SK-N-SH (cell line): ENCODE data around the gene SVOP. TPM values are rescaled to one million over a fixed set of nuclear protein-coding genes. Genes with fewer than 3 reads are reported as not detected.

Experiments used
- CTCF ChIA-PET: fragments of 300-600, 350-600 bp; formaldehyde crosslinking; extraction: SDS; loops from one replicate; lab custom pipeline; 2021; lab: Yijun Ruan, JAX
- POLR2A ChIA-PET: fragments of 350-600 bp; sonication (Branson Sonifier 250); formaldehyde crosslinking; extraction: SDS; loops from one replicate; lab custom pipeline; 2020; ENCODE audit warnings: antibody characterized with exemption, inconsistent platforms; lab: Yijun Ruan, JAX
- DNase-seq: peaks from one replicate; pipeline ENCODE4 v3.0.0; 2012
- H2AFZ ChIP-seq: fragments of 200-600 bp; sonication (generic); 2 replicates; pipeline ENCODE4 v1.8.1; 2016; ENCODE audit warnings: antibody characterized with exemption, mild to moderate bottlenecking, low read depth
- H3F3A ChIP-seq: fragments of 200-600 bp; sonication (generic); replicated peaks from 2 replicates; pipeline ENCODE3; 2016; ENCODE audit warnings: antibody characterized with exemption, mild to moderate bottlenecking; ENCODE audit not compliant: insufficient read depth
- H3K27ac ChIP-seq, 2 experiments: fragments of 200-500 bp in 1 of 2; fragments of 200-600 bp in 1 of 2; sonication (Bioruptor generic) in 1 of 2; sonication (generic), shearing (Covaris generic) in 1 of 2; 2 replicates each; pipeline versions ENCODE4 v1.5.1 to v1.6.1; 2014 to 2016; ENCODE audit warnings: low read depth in 2 of 2, inconsistent platforms in 1 of 2, low read length in 1 of 2, mild to moderate bottlenecking in 1 of 2, mixed read lengths in 1 of 2
- H3K27me3 ChIP-seq: fragments of 200-600 bp; sonication (generic), shearing (Covaris generic); 2 replicates; pipeline ENCODE4 v1.6.1; 2016; ENCODE audit warnings: mixed run types; ENCODE audit not compliant: insufficient read depth
- H3K36me3 ChIP-seq, 2 experiments: fragments of 200-500 bp in 1 of 2; fragments of 200-600 bp in 1 of 2; sonication (Bioruptor generic) in 1 of 2; sonication (generic) in 1 of 2; replicated peaks in 1 of 2; 2 replicates each; pipeline versions ENCODE3 to v1.5.1; 2014 to 2016; ENCODE audit warnings: low read length in 1 of 2, mild to moderate bottlenecking in 1 of 2; ENCODE audit not compliant: insufficient read depth in 2 of 2, control insufficient read depth in 1 of 2
- H3K4me1 ChIP-seq, 2 experiments: fragments of 200-500 bp in 1 of 2; fragments of 200-600 bp in 1 of 2; sonication (Bioruptor generic) in 1 of 2; sonication (generic), shearing (Covaris generic) in 1 of 2; 2 replicates each; pipeline versions ENCODE4 v1.5.1 to v1.6.1; 2014 to 2016; ENCODE audit warnings: low read depth in 1 of 2, low read length in 1 of 2, mixed run types in 1 of 2; ENCODE audit not compliant: insufficient read depth in 2 of 2, control insufficient read depth in 1 of 2
- H3K4me2 ChIP-seq: fragments of 200-600 bp; sonication (generic), shearing (Covaris generic); 2 replicates; pipeline ENCODE4 v1.6.1; 2017; ENCODE audit warnings: mixed run types
- H3K4me3 ChIP-seq, 2 experiments: fragments of 200-500 bp in 1 of 2; fragments of 200-600 bp in 1 of 2; sonication (Bioruptor generic) in 1 of 2; sonication (generic), shearing (Covaris generic) in 1 of 2; 2 replicates each; pipeline versions ENCODE4 v1.5.1 to v1.8.1; 2014 to 2016; ENCODE audit warnings: low read depth in 2 of 2, inconsistent platforms in 1 of 2, low read length in 1 of 2, mild to moderate bottlenecking in 1 of 2, mixed read lengths in 1 of 2, moderate library complexity in 1 of 2
- H3K79me2 ChIP-seq: fragments of 200-600 bp; sonication (generic); 2 replicates; pipeline ENCODE4 v1.8.1; 2017; ENCODE audit warnings: mild to moderate bottlenecking; ENCODE audit not compliant: insufficient read depth
- H3K9ac ChIP-seq: fragments of 200-600 bp; sonication (generic); 2 replicates; pipeline ENCODE4 v1.6.1; 2017; ENCODE audit warnings: mixed run types
- H3K9me2 ChIP-seq: fragments of 200-600 bp; sonication (generic); 2 replicates; pipeline ENCODE4 v1.6.1; 2017; ENCODE audit warnings: mixed run types
- H3K9me3 ChIP-seq: fragments of 200-600 bp; sonication (generic); 2 replicates; pipeline ENCODE4 v1.6.1; 2017; ENCODE audit warnings: mixed run types, mild to moderate bottlenecking, moderate library complexity
- H4K20me1 ChIP-seq: fragments of 200-600 bp; sonication (generic); 2 replicates; pipeline ENCODE4 v1.6.1; 2017; ENCODE audit warnings: mild to moderate bottlenecking, mixed run types; ENCODE audit not compliant: insufficient read depth
- EZH2phosphoT487 ChIP-seq: fragments of 200-600 bp; sonication (generic); IDR thresholded peaks from 2 replicates; pipeline ENCODE4 v1.6.1; 2017; ENCODE audit warnings: low read depth, mixed run types, mild to moderate bottlenecking, antibody characterized with exemption, moderate library complexity, borderline replicate concordance
- FOXM1 ChIP-seq: IDR thresholded peaks from 2 replicates; pipeline ENCODE4 v1.4.0; 2012; ENCODE audit warnings: low read depth, mild to moderate bottlenecking
- GABPA ChIP-seq: IDR thresholded peaks from 2 replicates; pipeline ENCODE4 v1.4.0; 2012; ENCODE audit warnings: low read depth, mild to moderate bottlenecking
- GATA2 ChIP-seq: sonication (generic); formaldehyde crosslinking; IDR thresholded peaks from 2 replicates; pipeline ENCODE4 v1.5.0; 2020; ENCODE audit warnings: mild to moderate bottlenecking, missing genetic modification reagents
- MEF2A ChIP-seq: IDR thresholded peaks from 2 replicates; pipeline ENCODE4 v1.4.0; 2012; ENCODE audit warnings: low read depth, borderline replicate concordance
- NFIC ChIP-seq: IDR thresholded peaks from 2 replicates; pipeline ENCODE4 v1.4.0; 2012; ENCODE audit warnings: borderline replicate concordance
- NRF1 ChIP-seq: IDR thresholded peaks from 2 replicates; pipeline ENCODE4 v1.6.1; 2012; ENCODE audit warnings: low read depth, mild to moderate bottlenecking, low read length
- POLR2AphosphoS5 ChIP-seq: IDR thresholded peaks from 2 replicates; pipeline ENCODE4 v1.6.1; 2012; ENCODE audit warnings: low read depth, low read length
- RXRA ChIP-seq: IDR thresholded peaks from 2 replicates; pipeline ENCODE4 v1.4.0; 2012; ENCODE audit warnings: low read depth, mild to moderate bottlenecking, borderline replicate concordance
- SIN3A ChIP-seq: IDR thresholded peaks from 2 replicates; pipeline ENCODE4 v1.6.1; 2012; ENCODE audit warnings: low read depth, mild to moderate bottlenecking, low read length, moderate library complexity, borderline replicate concordance
- SMC3 ChIP-seq: IDR thresholded peaks from 2 replicates; pipeline ENCODE4 v1.6.1; 2012; ENCODE audit warnings: low read depth, low read length, improper control_type of control experiment
- TAF1 ChIP-seq: IDR thresholded peaks from 2 replicates; pipeline ENCODE4 v1.6.1; 2012; ENCODE audit warnings: low read depth, mild to moderate bottlenecking, low read length, moderate library complexity, borderline replicate concordance
- TEAD4 ChIP-seq: IDR thresholded peaks from 2 replicates; pipeline ENCODE4 v1.4.0; 2012; ENCODE audit warnings: mild to moderate bottlenecking, borderline replicate concordance; ENCODE audit not compliant: insufficient read depth
- WGBS: methylation state at CpG from one replicate; pipeline ENCODE4 v1.1.6; 2017; ENCODE audit warnings: low lambda C conversion rate; 5-methylcytosine and 5-hydroxymethylcytosine counted together
- polyA plus RNA-seq, 3 experiments: library from polyadenylated mRNA; depleted of rRNA; stranded (reverse); fragments of >200 nt; gene quantifications; 2 replicates each; pipeline ENCODE4 v1.2.3, GENCODE V29; 2012
- TF ChIP-seq, protein P1 (sequence below): fragments of 150-350 bp; IDR thresholded peaks from 2 replicates; pipeline ENCODE4 v1.6.1; 2017; ENCODE audit warnings: antibody characterized with exemption, low read length, low read depth, borderline replicate concordance
- TF ChIP-seq, protein P2 (sequence below): IDR thresholded peaks from 2 replicates; pipeline ENCODE4 v1.4.0; 2012; ENCODE audit warnings: low read depth, borderline replicate concordance
- TF ChIP-seq, protein P3 (sequence below): fragments of 200-600 bp; sonication (generic); IDR thresholded peaks from 2 replicates; pipeline ENCODE4 v1.6.1; 2017; ENCODE audit warnings: antibody characterized with exemption, mild to moderate bottlenecking, moderate library complexity

SVOP gene
- polyA plus RNA-seq, 1 of the 3 experiments (the other 2 are of a cell fraction): 0.07 TPM

GRCh38 chr12:109027767-109028166 lies 6.9 kb upstream of the SVOP start:
- H3K36me3 ChIP-seq: no peaks in the 10 kb centered on the region
- H3K9ac ChIP-seq: no peak overlapping the region
- H3K9me2 ChIP-seq: no peaks in the 10 kb centered on the region
- H3K79me2 ChIP-seq: no peaks in the 10 kb centered on the region
- no peaks in the 10 kb centered on the region for H3K9me3 ChIP-seq
- no peaks in the 10 kb centered on the region for H3K4me1 ChIP-seq
- ChIA-PET POLR2A (no interaction called here), CTCF (no interaction called here)
- no peak overlapping the region for H3K4me3 ChIP-seq
- H3F3A ChIP-seq: no peaks in the 10 kb centered on the region
- H4K20me1 ChIP-seq: no peaks in the 10 kb centered on the region
- TF ChIP-seq EZH2phosphoT487 (no peak), NRF1 (no peak), FOXM1 (no peak), GATA2 (no peak), NFIC (no peak), POLR2AphosphoS5 (no peak), TEAD4 (no peak), MEF2A (no peak)
- TF ChIP-seq, protein P1, sequence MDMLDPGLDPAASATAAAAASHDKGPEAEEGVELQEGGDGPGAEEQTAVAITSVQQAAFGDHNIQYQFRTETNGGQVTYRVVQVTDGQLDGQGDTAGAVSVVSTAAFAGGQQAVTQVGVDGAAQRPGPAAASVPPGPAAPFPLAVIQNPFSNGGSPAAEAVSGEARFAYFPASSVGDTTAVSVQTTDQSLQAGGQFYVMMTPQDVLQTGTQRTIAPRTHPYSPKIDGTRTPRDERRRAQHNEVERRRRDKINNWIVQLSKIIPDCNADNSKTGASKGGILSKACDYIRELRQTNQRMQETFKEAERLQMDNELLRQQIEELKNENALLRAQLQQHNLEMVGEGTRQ: no peak
- no peak for DNase-seq
- no peaks in the 10 kb centered on the region for H3K27me3 ChIP-seq
- H3K27ac ChIP-seq: no peak overlapping the region
- H2AFZ ChIP-seq: no peak overlapping the region
- WGBS: 10% methylated on average over 1 of the region's 1 CpG
- no peak overlapping the region for H3K4me2 ChIP-seq

DNA sequence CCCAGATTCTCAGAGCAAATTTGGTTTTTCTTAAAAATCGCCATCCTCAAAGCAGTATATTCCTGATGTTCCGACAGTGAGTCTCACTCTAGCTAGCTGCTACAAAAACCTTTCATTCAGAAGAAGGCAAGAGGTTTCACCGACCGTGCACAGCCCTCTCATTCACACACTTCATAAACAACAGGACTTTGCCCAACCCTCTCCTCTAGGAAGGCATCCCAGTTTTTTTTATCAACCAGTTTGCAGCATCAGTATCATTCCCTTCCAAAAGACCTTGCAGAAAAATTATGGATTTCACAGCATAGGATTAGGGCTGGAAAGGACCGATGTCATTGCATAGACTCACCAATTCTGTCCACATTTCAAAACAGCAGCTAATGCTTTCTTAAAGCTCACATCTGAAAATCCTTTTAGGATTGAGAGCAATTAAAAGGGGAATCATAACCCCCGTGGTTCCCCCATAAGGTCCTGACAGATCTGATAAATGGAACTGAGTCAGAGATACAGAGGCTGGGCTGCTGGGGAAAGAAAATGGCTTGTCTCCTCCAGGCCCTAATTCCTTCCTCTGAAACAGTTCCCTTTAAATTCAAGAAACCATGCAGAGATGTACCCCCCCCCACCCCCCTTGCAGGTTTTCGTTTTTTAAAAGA lies 597 bp downstream of the SVOP start:
- H3K4me2 ChIP-seq: no peak overlapping the region

GRCh38 chr12:109018296-109018695 lies 2.6 kb downstream of the SVOP start:
- no peak for DNase-seq
- Histone ChIP-seq H3K79me2 (no peaks in the 10 kb centered on the region), H3K9ac (no peak overlapping the region), H3K4me3 (no peak overlapping the region), H3K27me3 (no peaks in the 10 kb centered on the region), H3K9me3 (no peaks in the 10 kb centered on the region), H4K20me1 (no peaks in the 10 kb centered on the region), H3K9me2 (no peaks in the 10 kb centered on the region), H3K4me2 (no peak overlapping the region), H3K36me3 (no peaks in the 10 kb centered on the region), H3K4me1 (no peaks in the 10 kb centered on the region), H2AFZ (no peak overlapping the region), H3F3A (no peaks in the 10 kb centered on the region), H3K27ac (no peak overlapping the region)
- ChIA-PET CTCF (no interaction called here), POLR2A (no interaction called here)
- 17% methylated on average over 4 of the region's 4 CpGs for WGBS
- TF ChIP-seq TEAD4 (no peak), GABPA (no peak), MEF2A (no peak), SMC3 (no peak), RXRA (no peak), EZH2phosphoT487 (no peak), POLR2AphosphoS5 (no peak), TAF1 (no peak), SIN3A (no peak), NFIC (no peak)
- TF ChIP-seq, protein P2, sequence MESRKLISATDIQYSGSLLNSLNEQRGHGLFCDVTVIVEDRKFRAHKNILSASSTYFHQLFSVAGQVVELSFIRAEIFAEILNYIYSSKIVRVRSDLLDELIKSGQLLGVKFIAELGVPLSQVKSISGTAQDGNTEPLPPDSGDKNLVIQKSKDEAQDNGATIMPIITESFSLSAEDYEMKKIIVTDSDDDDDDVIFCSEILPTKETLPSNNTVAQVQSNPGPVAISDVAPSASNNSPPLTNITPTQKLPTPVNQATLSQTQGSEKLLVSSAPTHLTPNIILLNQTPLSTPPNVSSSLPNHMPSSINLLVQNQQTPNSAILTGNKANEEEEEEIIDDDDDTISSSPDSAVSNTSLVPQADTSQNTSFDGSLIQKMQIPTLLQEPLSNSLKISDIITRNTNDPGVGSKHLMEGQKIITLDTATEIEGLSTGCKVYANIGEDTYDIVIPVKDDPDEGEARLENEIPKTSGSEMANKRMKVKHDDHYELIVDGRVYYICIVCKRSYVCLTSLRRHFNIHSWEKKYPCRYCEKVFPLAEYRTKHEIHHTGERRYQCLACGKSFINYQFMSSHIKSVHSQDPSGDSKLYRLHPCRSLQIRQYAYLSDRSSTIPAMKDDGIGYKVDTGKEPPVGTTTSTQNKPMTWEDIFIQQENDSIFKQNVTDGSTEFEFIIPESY: no peak
- TF ChIP-seq, protein P3, sequence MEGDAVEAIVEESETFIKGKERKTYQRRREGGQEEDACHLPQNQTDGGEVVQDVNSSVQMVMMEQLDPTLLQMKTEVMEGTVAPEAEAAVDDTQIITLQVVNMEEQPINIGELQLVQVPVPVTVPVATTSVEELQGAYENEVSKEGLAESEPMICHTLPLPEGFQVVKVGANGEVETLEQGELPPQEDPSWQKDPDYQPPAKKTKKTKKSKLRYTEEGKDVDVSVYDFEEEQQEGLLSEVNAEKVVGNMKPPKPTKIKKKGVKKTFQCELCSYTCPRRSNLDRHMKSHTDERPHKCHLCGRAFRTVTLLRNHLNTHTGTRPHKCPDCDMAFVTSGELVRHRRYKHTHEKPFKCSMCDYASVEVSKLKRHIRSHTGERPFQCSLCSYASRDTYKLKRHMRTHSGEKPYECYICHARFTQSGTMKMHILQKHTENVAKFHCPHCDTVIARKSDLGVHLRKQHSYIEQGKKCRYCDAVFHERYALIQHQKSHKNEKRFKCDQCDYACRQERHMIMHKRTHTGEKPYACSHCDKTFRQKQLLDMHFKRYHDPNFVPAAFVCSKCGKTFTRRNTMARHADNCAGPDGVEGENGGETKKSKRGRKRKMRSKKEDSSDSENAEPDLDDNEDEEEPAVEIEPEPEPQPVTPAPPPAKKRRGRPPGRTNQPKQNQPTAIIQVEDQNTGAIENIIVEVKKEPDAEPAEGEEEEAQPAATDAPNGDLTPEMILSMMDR: no peak

More for the DNA sequence above, 597 bp downstream of the SVOP start:
- CTCF ChIA-PET: no interaction called here
- H3F3A ChIP-seq: no peaks in the 10 kb centered on the region
- no peak overlapping the region for H3K9ac ChIP-seq
- H4K20me1 ChIP-seq: no peaks in the 10 kb centered on the region
- no peak overlapping the region for H2AFZ ChIP-seq
- H3K9me3 ChIP-seq: no peaks in the 10 kb centered on the region
- POLR2A ChIA-PET: interaction anchor here (0.8 kb wide), 1 partner anchor 82 kb away, joined by 4 read pairs; no protein-coding TSS in a partner anchor
- TF ChIP-seq FOXM1: no peak
- H3K4me1 ChIP-seq: no peaks in the 10 kb centered on the region
- no peaks in the 10 kb centered on the region for H3K27me3 ChIP-seq
- H3K27ac ChIP-seq: peak overlapping the region in 1 of 2 experiments; percentile 78; a peak in 2 of 4 replicates
- H3K79me2 ChIP-seq: no peaks in the 10 kb centered on the region
- no peaks in the 10 kb centered on the region for H3K9me2 ChIP-seq
- H3K4me3 ChIP-seq: peak overlapping the region in 1 of 2 experiments; percentile 41; a peak in 2 of 4 replicates
- DNase-seq: peak; percentile 25
- WGBS: 1% methylated on average over 7 of the region's 7 CpGs
- no peaks in the 10 kb centered on the region for H3K36me3 ChIP-seq
